Loucy (cell line): ENCODE measurements around the gene TTLL12.
"Not testable (repeated sequence)": the region's sequence is repeated elsewhere in the genome, so short reads cannot be mapped to it uniquely, and the experiment has no call there.

Source experiments
- EZH2phosphoT487 ChIP-seq: fragments of 200-600 bp; IDR thresholded peaks from 2 replicates; pipeline ENCODE4 v1.6.1; 2018; ENCODE audit warnings: antibody characterized with exemption, mild to moderate bottlenecking, moderate library complexity, borderline replicate concordance
- TF ChIP-seq, protein P1 (sequence below): fragments of 200-600 bp; sonication (generic); conservative IDR thresholded peaks from 2 replicates; pipeline ENCODE4 v1.5.1; 2014; ENCODE audit warnings: mild to moderate bottlenecking, antibody characterized with exemption, low read length

DNA sequence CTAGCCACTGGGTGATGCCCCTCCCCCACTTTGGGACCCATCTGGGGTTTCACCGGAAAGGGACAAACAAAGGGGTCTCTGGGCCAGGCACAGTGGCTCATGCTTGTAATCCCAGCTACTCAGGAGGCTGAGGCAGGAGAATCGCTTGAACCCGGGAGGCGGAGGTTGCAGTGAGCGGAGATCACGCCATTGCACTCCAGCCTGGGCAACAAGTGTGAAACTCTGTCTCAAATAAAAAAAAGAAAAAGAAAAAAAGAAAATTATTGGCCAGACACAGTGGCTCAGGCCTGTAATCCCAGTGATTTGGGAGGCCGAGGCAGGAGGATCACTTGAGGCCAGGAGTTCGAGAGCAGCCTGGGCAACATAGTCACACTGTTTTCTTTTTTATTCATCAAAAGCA lies 41.6 kb downstream of the TTLL12 start:
- TF ChIP-seq, protein P1, sequence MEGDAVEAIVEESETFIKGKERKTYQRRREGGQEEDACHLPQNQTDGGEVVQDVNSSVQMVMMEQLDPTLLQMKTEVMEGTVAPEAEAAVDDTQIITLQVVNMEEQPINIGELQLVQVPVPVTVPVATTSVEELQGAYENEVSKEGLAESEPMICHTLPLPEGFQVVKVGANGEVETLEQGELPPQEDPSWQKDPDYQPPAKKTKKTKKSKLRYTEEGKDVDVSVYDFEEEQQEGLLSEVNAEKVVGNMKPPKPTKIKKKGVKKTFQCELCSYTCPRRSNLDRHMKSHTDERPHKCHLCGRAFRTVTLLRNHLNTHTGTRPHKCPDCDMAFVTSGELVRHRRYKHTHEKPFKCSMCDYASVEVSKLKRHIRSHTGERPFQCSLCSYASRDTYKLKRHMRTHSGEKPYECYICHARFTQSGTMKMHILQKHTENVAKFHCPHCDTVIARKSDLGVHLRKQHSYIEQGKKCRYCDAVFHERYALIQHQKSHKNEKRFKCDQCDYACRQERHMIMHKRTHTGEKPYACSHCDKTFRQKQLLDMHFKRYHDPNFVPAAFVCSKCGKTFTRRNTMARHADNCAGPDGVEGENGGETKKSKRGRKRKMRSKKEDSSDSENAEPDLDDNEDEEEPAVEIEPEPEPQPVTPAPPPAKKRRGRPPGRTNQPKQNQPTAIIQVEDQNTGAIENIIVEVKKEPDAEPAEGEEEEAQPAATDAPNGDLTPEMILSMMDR, result not testable (repeated sequence)
- not testable (repeated sequence) for TF ChIP-seq EZH2phosphoT487
